ENCODE results near the gene MAPK11.

MAPK11 gene

DNA sequence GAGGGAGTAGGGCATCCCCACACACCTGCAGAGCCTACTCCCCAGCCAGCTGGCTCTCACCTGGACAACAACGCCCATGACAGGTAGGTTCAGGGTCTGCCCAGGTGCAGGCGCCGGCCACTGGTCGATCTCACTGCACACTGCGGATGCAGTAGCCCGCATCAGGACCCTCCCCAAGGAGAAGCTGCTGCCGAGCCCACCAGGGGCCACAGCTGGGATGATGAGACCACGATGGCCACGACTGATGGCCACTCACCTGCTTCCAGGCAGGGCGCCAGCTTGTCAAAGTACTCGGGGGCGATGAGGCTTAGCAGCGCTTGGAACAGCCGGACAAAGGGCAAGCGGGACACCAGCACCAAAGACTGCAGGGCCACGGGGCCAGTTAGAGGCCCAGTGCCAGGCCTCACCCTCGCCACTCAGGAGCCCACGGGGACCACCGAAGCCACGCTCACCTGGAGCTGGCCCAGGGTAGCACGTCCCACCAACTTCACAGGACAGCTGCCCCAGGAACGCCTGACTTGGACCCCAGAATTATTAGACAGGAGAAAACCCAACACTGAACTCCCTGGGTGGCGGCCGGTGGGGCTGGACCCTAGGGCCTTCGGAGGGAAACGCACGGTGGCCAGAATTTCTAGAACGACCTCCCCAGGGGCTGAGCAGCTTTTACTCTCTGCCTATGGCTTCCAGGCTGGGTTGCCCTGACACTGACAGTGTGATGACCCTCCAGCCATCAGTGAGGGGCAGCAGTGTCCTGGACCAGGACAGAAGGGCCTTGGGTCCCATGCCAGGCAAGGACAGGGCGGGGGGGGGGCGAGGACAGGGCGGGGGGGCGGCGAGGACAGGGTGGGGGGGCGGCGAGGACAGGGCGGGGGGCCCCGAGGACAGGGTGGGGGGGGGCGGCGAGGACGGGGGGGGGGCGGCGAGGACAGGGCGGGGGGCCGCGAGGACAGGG lies 46.2 kb upstream of the MAPK11 start:
- no peak for DNase-seq (ENCODE audit: low read depth)
- H3K4me3 ChIP-seq (ENCODE audit: low read depth, low read length) = no peak overlapping the region
- TF ChIP-seq, protein P1, sequence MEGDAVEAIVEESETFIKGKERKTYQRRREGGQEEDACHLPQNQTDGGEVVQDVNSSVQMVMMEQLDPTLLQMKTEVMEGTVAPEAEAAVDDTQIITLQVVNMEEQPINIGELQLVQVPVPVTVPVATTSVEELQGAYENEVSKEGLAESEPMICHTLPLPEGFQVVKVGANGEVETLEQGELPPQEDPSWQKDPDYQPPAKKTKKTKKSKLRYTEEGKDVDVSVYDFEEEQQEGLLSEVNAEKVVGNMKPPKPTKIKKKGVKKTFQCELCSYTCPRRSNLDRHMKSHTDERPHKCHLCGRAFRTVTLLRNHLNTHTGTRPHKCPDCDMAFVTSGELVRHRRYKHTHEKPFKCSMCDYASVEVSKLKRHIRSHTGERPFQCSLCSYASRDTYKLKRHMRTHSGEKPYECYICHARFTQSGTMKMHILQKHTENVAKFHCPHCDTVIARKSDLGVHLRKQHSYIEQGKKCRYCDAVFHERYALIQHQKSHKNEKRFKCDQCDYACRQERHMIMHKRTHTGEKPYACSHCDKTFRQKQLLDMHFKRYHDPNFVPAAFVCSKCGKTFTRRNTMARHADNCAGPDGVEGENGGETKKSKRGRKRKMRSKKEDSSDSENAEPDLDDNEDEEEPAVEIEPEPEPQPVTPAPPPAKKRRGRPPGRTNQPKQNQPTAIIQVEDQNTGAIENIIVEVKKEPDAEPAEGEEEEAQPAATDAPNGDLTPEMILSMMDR (IDR thresholded peaks at IDR 0.05; ENCODE audit: low read depth, low read length, missing control alignments) = no peak

DNA sequence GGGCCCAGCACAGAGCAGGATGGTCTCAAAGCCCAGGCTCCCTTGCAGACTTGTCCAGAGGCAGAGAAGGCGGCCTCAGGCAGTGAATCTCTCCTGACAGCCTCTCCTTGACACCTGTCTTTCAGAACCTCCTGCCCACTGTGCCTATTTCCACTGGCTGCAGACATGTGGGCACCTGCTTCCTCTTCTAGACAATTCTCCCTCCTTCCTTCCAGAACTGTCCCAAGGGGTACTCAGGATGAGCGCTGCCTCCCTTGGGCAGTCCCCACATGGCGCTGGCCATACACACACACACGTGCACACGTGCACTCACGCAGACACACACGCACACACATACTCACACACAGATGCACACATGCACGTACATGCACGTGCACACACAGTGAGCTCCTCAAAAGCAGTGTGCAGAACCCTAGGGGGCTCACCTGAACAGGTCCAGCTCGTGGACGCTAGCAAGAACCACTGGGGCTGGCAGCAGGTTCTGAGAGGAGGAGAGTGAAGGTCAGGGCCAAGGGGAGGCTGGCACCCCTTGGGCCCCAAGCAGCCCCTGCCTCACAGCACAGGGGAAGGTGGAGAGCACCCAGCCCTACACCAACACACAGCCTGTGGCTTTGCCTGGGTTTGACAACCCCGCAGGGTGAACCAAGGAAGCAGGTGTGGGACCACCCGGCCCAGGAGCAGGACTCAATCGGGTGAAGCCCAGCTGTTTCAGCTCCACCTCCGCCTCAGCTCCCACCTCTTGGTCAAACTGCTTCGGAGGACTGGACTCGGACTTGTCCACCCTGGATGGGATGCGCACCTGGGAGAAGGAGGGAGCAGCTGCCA lies 45.3 kb upstream of the MAPK11 start:
- TF ChIP-seq, protein P1 (IDR thresholded peaks at IDR 0.05; ENCODE audit: low read depth, low read length, missing control alignments) = no peak
- DNase-seq (ENCODE audit: low read depth) = no peak
- H3K4me3 ChIP-seq (ENCODE audit: low read depth, low read length) = peak overlapping the region; percentile 72

DNA sequence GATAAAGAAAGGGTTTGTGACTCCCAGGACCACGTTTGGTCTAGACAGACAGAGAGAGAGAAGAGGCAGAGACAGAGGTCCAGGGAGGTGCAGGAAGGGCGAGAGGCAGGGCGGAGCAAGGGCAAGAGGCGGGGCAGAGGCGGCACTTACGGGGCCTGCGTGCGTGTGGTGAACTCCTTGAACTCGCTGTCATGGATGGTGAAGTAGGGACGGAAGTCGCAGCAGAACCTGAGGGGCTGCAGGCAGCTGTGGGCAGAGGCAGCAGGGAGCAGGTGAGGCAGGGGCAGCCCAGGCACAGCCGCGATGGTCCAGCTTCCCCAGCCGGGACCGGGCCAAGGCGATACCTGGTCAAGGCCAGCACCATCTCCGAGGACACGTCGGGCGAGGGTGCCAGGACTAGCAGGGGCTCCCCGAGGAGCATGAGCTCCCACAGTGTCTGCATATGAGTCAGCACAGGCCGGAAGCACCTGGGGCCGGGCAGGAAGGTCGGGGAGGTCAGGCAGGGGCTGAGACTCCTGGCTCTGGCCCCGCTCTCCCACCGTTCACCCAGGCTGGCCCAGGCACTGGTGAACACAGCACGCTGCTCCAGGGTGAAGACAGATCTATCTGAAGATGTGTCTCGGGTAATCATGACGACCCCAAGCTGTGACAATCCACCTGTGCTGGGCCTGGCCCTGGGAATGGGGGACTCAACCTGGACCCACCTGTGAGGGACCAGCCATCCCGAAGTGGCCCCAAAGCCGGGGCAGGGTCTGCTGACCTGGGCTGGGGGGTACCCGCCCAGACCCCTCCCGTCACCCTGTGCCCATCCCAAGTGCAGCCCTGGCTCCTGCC lies 44.5 kb upstream of the MAPK11 start:
- TF ChIP-seq, protein P1 (IDR thresholded peaks at IDR 0.05; ENCODE audit: low read depth, low read length, missing control alignments) = no peak
- peak overlapping the region; percentile 72 for H3K4me3 ChIP-seq (ENCODE audit: low read depth, low read length)
- DNase-seq (ENCODE audit: low read depth) = peak; percentile 78

DNA sequence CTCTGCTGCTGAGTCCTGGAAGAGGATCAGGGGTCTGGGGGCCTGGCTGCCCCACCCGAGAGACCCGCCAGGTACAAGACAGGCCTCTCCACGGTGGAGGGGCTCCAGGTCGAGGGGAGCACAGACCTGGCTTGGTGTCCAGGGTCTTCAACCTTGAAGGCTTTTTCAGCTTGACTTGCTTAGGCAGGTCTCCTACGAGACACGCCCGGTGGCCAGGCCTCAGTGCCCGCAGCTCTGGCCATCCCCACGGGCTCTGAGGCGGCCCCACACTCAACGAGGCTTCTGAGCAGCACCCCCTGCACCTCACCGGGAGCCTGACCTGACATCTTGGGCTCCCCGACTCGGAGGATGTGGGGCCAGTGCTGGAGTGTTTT lies 43.9 kb upstream of the MAPK11 start:
- TF ChIP-seq, protein P1 (IDR thresholded peaks at IDR 0.05; ENCODE audit: low read depth, low read length, missing control alignments) = no peak
- peak overlapping the region; percentile 72 for H3K4me3 ChIP-seq (ENCODE audit: low read depth, low read length)
- no peak for DNase-seq (ENCODE audit: low read depth)

DNA sequence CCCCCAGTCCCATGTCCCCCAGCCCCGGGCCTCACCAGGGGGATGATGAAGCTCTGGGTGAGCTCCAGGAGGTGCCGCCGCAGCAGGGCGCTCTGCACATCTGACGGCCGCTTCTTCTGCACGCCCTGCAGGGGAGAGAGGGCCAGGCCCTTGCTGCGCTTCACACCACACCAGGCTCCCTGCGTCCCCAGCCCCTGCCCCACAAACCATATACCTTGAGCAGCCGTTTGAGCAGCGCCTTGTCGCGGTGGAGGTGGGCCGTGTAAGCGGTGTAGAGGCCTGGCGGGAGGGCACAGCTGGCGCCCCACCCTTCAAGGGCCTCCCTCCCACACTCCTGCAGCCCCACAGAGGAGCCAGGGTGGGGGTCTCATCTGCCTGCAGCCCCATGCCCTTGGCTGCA lies 43.4 kb upstream of the MAPK11 start:
- DNase-seq (ENCODE audit: low read depth) = no peak
- H3K4me3 ChIP-seq (ENCODE audit: low read depth, low read length) = peak overlapping the region; percentile 72
- TF ChIP-seq, protein P1 (IDR thresholded peaks at IDR 0.05; ENCODE audit: low read depth, low read length, missing control alignments) = no peak

DNA sequence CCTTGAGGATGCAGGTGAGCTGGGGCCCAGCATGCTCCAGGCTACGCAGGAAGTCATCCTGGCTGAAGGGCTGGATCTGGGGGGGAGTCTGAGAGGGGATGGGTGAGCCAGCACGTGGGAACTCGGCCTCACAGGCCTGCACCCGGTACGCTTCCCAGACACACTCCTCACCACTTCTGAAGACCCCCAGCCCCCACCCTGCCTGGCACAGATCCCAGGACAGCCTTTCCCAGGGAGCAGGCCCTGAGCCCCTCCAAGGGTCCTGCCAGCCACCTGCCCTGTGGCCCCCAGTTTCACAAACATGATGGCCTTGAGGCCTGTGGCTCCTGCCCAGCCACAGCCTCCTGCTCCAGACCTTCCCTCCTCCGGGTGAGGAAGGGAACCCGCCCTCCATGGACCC lies 42.8 kb upstream of the MAPK11 start:
- TF ChIP-seq, protein P1 (IDR thresholded peaks at IDR 0.05; ENCODE audit: low read depth, low read length, missing control alignments) = no peak
- no peak for DNase-seq (ENCODE audit: low read depth)
- no peak overlapping the region for H3K4me3 ChIP-seq (ENCODE audit: low read depth, low read length)
